Measurements from ENCODE around the gene PPFIA3.

GRCh38 chr19:49104229-49104864 lies 15.0 kb upstream of the PPFIA3 start:
- TF ChIP-seq CTCF (conservative IDR thresholded peaks at IDR 0.05): no peak
- TF ChIP-seq EZH2 (IDR thresholded peaks at IDR 0.05; ENCODE audit: low read depth): no peak
